ENCODE measurements around the gene MMP19.
"Not testable (repeated sequence)": the region's sequence is repeated elsewhere in the genome, so short reads cannot be mapped to it uniquely, and the experiment has no call there.

DNA sequence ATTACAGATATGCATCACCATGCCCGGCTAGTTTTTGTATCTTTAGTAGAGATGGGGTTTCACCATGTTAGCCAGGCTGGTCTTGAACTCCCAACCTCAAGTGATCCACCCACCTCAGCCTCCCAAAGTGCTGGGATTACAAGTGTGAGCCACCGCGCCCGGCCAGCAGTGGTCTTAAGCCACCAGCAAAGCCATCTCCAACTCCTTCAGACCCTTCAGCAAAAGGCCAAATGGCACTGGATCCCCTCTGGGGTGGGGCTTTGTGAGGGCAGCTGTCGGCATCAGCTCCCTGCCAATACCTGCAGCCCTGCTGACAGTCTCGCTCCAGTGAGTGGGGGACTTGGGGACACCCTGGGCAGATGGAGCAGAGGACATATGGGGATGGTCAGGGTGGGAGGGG lies 8.3 kb downstream of the MMP19 start:
- TF ChIP-seq POLR2AphosphoS5 (IDR thresholded peaks at IDR 0.05); CTCF (IDR thresholded peaks at IDR 0.05); POLR2A (IDR thresholded peaks at IDR 0.05; ENCODE audit: low read depth): not testable (repeated sequence)

Data from esophagus muscularis mucosa (tissue), 3 donors.